HEK293T (cell line): ENCODE measurements around the gene ARHGAP26.

Experiments
- BHLHE40 ChIP-seq: fragments of 450-650 bp; IDR thresholded peaks from 2 replicates; pipeline ENCODE4 v1.6.1; 2016; ENCODE audit warnings: mild to moderate bottlenecking, moderate library complexity, borderline replicate concordance
- ELF4 ChIP-seq: fragments of 450-650 bp; IDR thresholded peaks from 2 replicates; pipeline ENCODE4 v1.6.1; 2017; ENCODE audit warnings: antibody characterized with exemption
- HDGF ChIP-seq: fragments of 450-650 bp; IDR thresholded peaks from 2 replicates; pipeline ENCODE4 v1.6.1; 2017; ENCODE audit warnings: antibody characterized with exemption, borderline replicate concordance
- NFRKB ChIP-seq: fragments of 450-650 bp; IDR thresholded peaks from 2 replicates; pipeline ENCODE4 v1.6.1; 2016; ENCODE audit warnings: mild to moderate bottlenecking, moderate library complexity
- ZNF384 ChIP-seq: fragments of 450-650 bp; IDR thresholded peaks from 2 replicates; pipeline ENCODE4 v1.6.1; 2016
- TF ChIP-seq, protein P1 (sequence below): fragments of 450-650 bp; IDR thresholded peaks from 2 replicates; pipeline ENCODE4 v1.6.1; 2016

- TF ChIP-seq NFRKB (no peak), BHLHE40 (no peak), HDGF (no peak), ZNF384 (no peak), ELF4 (no peak)
- TF ChIP-seq, protein P1, sequence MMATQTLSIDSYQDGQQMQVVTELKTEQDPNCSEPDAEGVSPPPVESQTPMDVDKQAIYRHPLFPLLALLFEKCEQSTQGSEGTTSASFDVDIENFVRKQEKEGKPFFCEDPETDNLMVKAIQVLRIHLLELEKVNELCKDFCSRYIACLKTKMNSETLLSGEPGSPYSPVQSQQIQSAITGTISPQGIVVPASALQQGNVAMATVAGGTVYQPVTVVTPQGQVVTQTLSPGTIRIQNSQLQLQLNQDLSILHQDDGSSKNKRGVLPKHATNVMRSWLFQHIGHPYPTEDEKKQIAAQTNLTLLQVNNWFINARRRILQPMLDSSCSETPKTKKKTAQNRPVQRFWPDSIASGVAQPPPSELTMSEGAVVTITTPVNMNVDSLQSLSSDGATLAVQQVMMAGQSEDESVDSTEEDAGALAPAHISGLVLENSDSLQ, result no peak
Measured at GRCh38 chr5:142865631-142866030, 95.5 kb downstream of the ARHGAP26 start.
